Measurements from ENCODE around the gene PRXL2A.

Gene PRXL2A

DNA sequence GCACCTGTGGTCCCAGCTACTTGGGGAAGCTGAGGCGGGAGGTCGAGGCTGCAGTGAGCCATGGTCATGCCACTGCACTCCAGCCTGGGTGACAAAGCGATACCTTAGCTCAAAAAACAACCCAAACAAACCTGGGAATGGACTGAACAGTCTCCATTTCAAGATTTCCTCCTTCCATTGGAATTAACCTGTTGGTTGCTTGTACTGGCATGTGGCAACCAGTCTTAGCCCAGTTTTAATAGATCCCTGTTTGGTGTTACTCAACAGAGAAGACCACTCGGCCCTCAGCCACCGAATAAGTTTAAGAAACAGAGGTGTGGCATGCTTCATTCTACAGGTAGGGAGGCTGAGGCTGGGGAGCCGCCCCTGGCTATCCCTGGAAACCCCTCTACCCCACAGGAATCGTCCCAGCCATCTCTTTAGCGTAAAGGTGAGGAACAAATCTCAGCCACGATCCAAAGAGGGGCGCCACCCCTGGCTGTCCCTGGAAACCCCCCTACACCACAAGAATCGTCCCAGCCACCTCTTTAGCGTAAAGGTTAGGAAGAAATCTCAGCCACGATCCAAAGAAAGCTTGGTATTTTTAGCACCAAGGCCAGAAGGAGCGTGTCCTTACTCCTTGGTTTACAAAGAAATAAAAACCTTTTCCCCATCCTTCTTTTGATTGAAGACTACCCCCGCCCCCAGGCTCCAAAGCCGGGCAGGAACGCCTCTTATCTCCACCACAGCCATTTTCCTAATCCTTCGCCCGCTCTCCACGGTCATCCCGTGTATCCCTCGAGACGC, 44.9 kb downstream of the PRXL2A start:
- H3K9me3 ChIP-seq (ENCODE audit: control insufficient read depth, low read length), result no peaks in the 10 kb centered on the region
- H3K27ac ChIP-seq (ENCODE audit: insufficient read depth, low read depth, low read length, poor library complexity, severe bottlenecking), result peak overlapping the region; percentile 85
- no peaks in the 10 kb centered on the region for H3K36me3 ChIP-seq (ENCODE audit: control insufficient read depth, insufficient read depth, low read length)
- WGBS, 2 experiments, result 26 to 30% methylated on average over 23 of the region's 23 CpGs
- no peaks in the 10 kb centered on the region for H3K27me3 ChIP-seq (ENCODE audit: control insufficient read depth, insufficient read depth, low read length, poor library complexity, severe bottlenecking)
- H3K4me1 ChIP-seq (ENCODE audit: control insufficient read depth, insufficient read depth, low read length), result peaks cover 18% of the 10 kb centered on the region
- peak overlapping the region; percentile 41 for H3K4me3 ChIP-seq (ENCODE audit: insufficient read depth, low read depth, low read length)

DNA sequence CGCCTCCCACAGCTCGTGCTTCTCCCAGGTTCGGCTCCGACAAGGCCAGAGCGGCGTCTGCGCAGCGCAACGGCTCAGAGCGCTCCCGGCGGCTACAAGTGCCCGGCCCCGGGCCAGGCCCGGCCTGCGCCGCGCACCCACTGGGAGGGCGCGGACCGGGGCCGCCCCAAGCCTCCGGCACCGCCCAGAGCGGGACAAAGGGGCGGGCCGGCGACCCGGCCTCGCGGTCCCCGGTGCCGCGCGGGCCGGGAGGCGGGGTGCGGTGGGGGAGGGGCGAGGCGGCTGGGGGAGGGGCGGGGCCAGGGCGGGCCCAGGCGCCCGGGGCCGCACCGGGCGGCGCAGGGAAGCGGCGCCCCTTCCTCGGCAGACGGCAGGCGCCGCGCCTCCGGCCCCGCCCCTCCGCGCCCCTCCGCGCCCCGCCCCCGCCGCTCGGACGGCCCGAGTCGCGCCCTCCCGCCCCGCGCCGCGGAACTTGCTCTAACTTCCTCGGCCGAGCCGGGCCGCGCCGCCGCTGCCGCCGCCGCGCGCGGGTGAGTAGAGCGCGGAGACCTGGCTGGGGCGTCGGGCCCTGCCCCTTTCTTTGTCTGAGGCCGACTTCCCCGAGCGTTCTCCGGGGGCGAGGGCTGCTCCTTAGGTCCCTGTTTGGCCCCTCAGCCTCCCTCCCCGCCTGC, 45.6 kb downstream of the PRXL2A start, which contains the start of gene TSPAN14:
Gene TSPAN14, plus strand, starts transcription at position 469 of the 671 bp plus-strand sequence. CDS start 34,924 bp downstream, outside the sequence.
- peak within 1 kb of the TSS; percentile 87 for H3K27ac ChIP-seq (ENCODE audit: insufficient read depth, low read depth, low read length, poor library complexity, severe bottlenecking)
- WGBS, 2 experiments, result 0% methylated on average over 97 of the region's 97 CpGs
- H3K36me3 ChIP-seq (ENCODE audit: control insufficient read depth, insufficient read depth, low read length), result no peaks in the 10 kb centered on the region
- H3K9me3 ChIP-seq (ENCODE audit: control insufficient read depth, low read length), result no peaks in the 10 kb centered on the region
- H3K27me3 ChIP-seq (ENCODE audit: control insufficient read depth, insufficient read depth, low read length, poor library complexity, severe bottlenecking), result no peaks in the 10 kb centered on the region
- H3K4me3 ChIP-seq (ENCODE audit: insufficient read depth, low read depth, low read length), result peak within 1 kb of the TSS; percentile 91
- peaks cover 25% of the 10 kb centered on the region for H3K4me1 ChIP-seq (ENCODE audit: control insufficient read depth, insufficient read depth, low read length)

DNA sequence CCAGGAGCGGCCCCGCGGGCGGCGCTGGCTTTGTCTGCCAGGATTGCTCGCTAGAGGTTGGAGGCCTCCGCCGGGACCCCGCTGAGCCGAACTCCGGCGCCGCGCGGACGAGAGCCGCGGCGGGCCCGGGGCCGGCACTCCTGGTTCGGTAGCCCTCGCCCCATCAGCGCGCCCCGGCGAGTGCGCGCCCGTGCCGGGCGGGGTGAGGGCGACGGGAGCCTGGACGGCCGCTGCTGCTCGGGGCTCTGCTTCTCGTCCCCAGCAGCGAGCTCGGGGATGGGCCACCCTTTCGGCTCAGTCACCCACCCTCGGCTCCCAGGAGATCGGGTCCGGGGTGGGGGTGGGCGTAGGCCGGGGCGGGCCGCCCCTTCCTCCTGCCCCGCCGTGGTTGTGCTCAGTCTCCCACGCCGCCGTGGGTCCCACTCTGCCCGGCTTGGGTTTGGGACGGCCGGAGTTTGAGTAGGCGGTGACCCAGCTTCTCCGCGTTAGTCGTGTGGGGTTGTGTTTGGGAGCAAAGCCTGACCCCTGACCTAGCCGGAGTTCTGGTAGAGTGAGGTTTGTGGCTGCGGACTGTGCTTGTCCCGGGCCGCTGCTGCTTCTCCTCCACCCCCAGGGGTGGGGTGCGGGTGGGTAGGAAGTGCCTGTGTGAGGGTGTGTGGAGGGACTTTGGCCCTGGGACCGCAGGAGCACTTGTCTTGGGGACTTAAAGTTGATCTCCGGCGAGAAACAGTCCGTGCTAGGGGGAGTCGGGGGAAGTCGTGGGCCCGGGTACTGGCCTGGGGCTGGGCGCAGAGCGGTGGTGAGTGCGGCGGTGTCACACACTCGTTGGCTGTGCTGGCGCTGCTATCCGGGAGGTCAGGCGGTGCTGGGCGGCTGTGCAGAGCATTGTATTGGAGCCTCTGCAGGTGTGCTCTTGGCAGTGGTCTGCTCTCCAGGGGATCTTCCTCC, 46.4 kb downstream of the PRXL2A start:
- peaks cover 32% of the 10 kb centered on the region for H3K4me1 ChIP-seq (ENCODE audit: control insufficient read depth, insufficient read depth, low read length)
- no peaks in the 10 kb centered on the region for H3K36me3 ChIP-seq (ENCODE audit: control insufficient read depth, insufficient read depth, low read length)
- peak overlapping the region; percentile 87 for H3K27ac ChIP-seq (ENCODE audit: insufficient read depth, low read depth, low read length, poor library complexity, severe bottlenecking)
- H3K9me3 ChIP-seq (ENCODE audit: control insufficient read depth, low read length), result no peaks in the 10 kb centered on the region
- no peaks in the 10 kb centered on the region for H3K27me3 ChIP-seq (ENCODE audit: control insufficient read depth, insufficient read depth, low read length, poor library complexity, severe bottlenecking)
- WGBS, 2 experiments, result 0 to 1% methylated on average over 81 of the region's 81 CpGs
- H3K4me3 ChIP-seq (ENCODE audit: insufficient read depth, low read depth, low read length), result peak overlapping the region; percentile 91

GRCh38 chr10:80455461-80456349, 47.4 kb downstream of the PRXL2A start:
- WGBS, 2 experiments, result 74 to 78% methylated on average over 13 of the region's 13 CpGs
- Histone ChIP-seq H3K9me3 (ENCODE audit: control insufficient read depth, low read length) (no peaks in the 10 kb centered on the region), H3K4me1 (ENCODE audit: control insufficient read depth, insufficient read depth, low read length) (peaks cover 39% of the 10 kb centered on the region), H3K4me3 (ENCODE audit: insufficient read depth, low read depth, low read length) (peak overlapping the region; percentile 91), H3K27me3 (ENCODE audit: control insufficient read depth, insufficient read depth, low read length, poor library complexity, severe bottlenecking) (no peaks in the 10 kb centered on the region), H3K27ac (ENCODE audit: insufficient read depth, low read depth, low read length, poor library complexity, severe bottlenecking) (no peak overlapping the region), H3K36me3 (ENCODE audit: control insufficient read depth, insufficient read depth, low read length) (no peaks in the 10 kb centered on the region)

- no peaks in the 10 kb centered on the region for H3K9me3 ChIP-seq (ENCODE audit: control insufficient read depth, low read length)
- H3K27ac ChIP-seq (ENCODE audit: insufficient read depth, low read depth, low read length, poor library complexity, severe bottlenecking), result no peak overlapping the region
- WGBS, 2 experiments, result 89 to 94% methylated on average over 8 of the region's 8 CpGs
- peaks cover 59% of the 10 kb centered on the region for H3K4me1 ChIP-seq (ENCODE audit: control insufficient read depth, insufficient read depth, low read length)
- no peak overlapping the region for H3K4me3 ChIP-seq (ENCODE audit: insufficient read depth, low read depth, low read length)
- no peaks in the 10 kb centered on the region for H3K36me3 ChIP-seq (ENCODE audit: control insufficient read depth, insufficient read depth, low read length)
- H3K27me3 ChIP-seq (ENCODE audit: control insufficient read depth, insufficient read depth, low read length, poor library complexity, severe bottlenecking), result no peaks in the 10 kb centered on the region
Measured at GRCh38 chr10:80457554-80458262, 49.4 kb downstream of the PRXL2A start.

DNA sequence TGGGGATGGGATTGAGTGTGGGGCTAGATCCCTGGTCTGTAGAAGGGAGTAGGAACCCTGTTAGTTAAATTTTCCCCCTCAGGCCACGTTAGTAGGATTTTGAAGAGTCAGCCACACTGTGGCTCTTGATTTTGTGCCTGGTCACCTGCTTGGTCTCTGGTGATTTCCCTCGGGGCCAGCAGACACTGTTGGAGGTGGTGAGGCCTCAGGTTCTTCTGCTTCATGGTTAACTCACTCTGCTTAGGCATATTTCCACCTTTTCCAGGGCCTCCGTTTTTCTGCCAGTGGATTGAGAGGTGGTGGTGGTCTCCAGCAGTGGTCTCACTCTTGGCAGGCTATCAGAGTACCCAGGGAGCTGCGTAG, 49.9 kb downstream of the PRXL2A start:
- Histone ChIP-seq H3K36me3 (ENCODE audit: control insufficient read depth, insufficient read depth, low read length) (no peaks in the 10 kb centered on the region), H3K9me3 (ENCODE audit: control insufficient read depth, low read length) (no peaks in the 10 kb centered on the region), H3K4me3 (ENCODE audit: insufficient read depth, low read depth, low read length) (no peak overlapping the region), H3K4me1 (ENCODE audit: control insufficient read depth, insufficient read depth, low read length) (peaks cover 64% of the 10 kb centered on the region), H3K27ac (ENCODE audit: insufficient read depth, low read depth, low read length, poor library complexity, severe bottlenecking) (no peak overlapping the region), H3K27me3 (ENCODE audit: control insufficient read depth, insufficient read depth, low read length, poor library complexity, severe bottlenecking) (no peaks in the 10 kb centered on the region)
- 88% methylated on average over 4 of the region's 4 CpGs for WGBS, 2 experiments

- H3K4me1 ChIP-seq (ENCODE audit: control insufficient read depth, insufficient read depth, low read length), result peaks cover 68% of the 10 kb centered on the region
- no peak overlapping the region for H3K27ac ChIP-seq (ENCODE audit: insufficient read depth, low read depth, low read length, poor library complexity, severe bottlenecking)
Measured at GRCh38 chr10:80458638-80459037, 50.3 kb downstream of the PRXL2A start.

DNA sequence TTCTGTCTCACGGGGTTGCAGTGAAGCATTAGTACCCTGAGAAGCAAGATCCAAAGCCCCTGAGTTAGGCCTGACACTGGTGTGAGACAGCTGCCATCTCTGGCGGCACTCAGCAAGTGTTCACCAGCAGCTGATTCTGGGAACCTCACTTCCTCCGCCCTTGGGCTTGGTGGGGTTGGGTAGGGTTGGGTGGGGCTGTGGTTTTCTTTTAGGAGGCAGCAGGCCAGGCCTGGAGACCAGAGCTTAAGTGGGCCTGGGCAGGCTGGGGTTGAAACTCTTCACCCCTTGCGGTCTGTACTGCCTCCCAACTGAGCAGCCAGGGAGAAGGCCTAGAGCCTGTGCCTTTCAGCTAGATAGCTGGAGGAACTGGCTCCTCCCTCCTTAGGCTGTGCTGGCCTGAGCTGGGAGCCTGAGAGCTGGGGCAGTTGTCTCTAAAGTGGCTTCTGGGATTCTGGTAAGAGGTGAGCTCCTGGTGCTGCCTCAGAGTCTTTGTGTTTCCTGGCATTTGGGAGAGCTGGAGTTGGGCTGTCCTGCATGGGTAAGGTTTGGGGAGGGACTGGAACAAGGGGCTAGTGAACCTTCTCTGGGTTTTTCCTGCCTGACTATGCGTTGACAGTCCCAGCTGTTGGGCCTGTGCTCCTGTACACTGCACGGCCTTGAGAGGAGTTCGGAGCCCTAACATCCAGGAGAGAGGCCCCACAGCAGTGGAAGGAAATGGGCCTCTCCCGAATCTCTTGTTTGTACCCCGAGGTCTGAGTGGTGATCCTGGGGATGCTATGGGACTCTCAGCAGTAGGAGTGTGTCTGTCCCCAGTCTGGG, 50.9 kb downstream of the PRXL2A start:
- H3K4me3 ChIP-seq (ENCODE audit: insufficient read depth, low read depth, low read length), result no peak overlapping the region
- H3K9me3 ChIP-seq (ENCODE audit: control insufficient read depth, low read length), result no peaks in the 10 kb centered on the region
- 80 to 83% methylated on average over 9 of the region's 9 CpGs for WGBS, 2 experiments
- no peaks in the 10 kb centered on the region for H3K36me3 ChIP-seq (ENCODE audit: control insufficient read depth, insufficient read depth, low read length)
- peaks cover 74% of the 10 kb centered on the region for H3K4me1 ChIP-seq (ENCODE audit: control insufficient read depth, insufficient read depth, low read length)
- H3K27ac ChIP-seq (ENCODE audit: insufficient read depth, low read depth, low read length, poor library complexity, severe bottlenecking), result no peak overlapping the region
- no peaks in the 10 kb centered on the region for H3K27me3 ChIP-seq (ENCODE audit: control insufficient read depth, insufficient read depth, low read length, poor library complexity, severe bottlenecking)

More at GRCh38 chr10:80458638-80459037, 50.3 kb downstream of the PRXL2A start:
- H3K9me3 ChIP-seq (ENCODE audit: control insufficient read depth, low read length), result no peaks in the 10 kb centered on the region
- no peaks in the 10 kb centered on the region for H3K36me3 ChIP-seq (ENCODE audit: control insufficient read depth, insufficient read depth, low read length)
- 93 to 97% methylated on average over 6 of the region's 6 CpGs for WGBS, 2 experiments
- H3K27me3 ChIP-seq (ENCODE audit: control insufficient read depth, insufficient read depth, low read length, poor library complexity, severe bottlenecking), result no peaks in the 10 kb centered on the region
- H3K4me3 ChIP-seq (ENCODE audit: insufficient read depth, low read depth, low read length), result no peak overlapping the region
